Measurements from ENCODE around the gene CACNA1D.

The CACNA1D gene

DNA sequence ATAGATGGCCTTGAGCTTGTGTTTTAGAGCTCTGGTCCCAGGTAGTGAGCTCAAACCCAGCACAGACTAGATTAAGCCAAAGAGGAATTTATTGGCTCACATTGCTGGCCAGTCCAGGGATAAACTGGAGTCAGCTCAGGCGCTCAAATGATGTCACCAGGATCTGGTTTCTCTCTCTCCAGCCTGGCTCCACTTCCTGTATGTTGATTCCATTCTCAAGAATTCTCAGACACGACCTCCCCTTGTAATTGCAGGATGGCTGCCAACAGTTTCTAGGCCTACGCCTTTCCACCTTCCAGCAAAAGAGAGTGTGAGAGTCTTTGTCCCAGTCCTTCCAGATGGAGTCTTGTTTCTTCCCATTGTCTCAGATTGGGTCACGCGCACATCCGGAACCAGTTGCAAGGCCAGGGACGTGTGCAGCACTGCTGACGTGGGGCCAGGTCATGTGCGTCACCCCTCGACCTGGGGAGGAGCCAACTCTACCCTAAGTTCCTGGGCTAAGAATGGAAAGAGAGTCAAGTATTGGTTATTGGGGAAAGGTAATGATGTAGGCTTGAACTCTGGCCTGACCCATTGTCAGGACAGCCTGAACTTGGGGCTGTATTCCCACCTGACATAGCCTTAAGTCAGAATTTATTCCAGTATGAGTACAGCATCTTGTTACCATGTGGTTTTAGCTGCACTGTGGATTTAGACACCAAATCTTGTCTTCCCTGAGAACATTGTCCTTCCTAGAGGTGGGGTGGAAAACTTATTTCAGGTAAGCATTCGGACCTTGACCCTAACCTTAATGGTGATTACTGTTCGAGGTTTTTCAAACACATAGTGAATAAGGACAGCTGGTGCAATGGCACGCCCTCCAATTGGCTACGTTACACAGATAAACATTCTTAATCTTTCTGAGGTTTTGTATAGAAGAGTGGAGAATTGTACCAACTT is 31.6 kb downstream of the CACNA1D start:
- FAIRE-seq: no peak
- no peak for DNase-seq (ENCODE audit: insufficient read length, low spot score)
- TF ChIP-seq, protein P1, sequence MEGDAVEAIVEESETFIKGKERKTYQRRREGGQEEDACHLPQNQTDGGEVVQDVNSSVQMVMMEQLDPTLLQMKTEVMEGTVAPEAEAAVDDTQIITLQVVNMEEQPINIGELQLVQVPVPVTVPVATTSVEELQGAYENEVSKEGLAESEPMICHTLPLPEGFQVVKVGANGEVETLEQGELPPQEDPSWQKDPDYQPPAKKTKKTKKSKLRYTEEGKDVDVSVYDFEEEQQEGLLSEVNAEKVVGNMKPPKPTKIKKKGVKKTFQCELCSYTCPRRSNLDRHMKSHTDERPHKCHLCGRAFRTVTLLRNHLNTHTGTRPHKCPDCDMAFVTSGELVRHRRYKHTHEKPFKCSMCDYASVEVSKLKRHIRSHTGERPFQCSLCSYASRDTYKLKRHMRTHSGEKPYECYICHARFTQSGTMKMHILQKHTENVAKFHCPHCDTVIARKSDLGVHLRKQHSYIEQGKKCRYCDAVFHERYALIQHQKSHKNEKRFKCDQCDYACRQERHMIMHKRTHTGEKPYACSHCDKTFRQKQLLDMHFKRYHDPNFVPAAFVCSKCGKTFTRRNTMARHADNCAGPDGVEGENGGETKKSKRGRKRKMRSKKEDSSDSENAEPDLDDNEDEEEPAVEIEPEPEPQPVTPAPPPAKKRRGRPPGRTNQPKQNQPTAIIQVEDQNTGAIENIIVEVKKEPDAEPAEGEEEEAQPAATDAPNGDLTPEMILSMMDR (IDR thresholded peaks at IDR 0.05; ENCODE audit: insufficient read depth, missing control alignments): no peak

DNA sequence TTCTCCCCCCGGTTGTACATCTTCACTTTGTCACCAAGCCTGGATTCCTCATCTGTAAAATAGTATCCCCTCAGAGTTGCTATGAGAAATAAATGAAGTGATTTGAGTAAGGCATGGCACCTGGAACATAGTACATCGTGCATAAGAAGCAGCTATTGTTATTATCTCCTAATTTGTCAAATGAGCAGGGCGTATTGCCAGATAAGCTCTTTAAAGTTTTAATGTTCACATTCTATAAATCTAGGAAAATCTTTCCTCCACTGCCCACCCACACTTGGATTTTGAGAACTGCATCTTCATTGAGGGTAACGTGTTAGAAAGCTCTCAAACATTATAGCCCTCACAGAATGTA is 32.3 kb downstream of the CACNA1D start:
- FAIRE-seq (no peak), DNase-seq (ENCODE audit: insufficient read length, low spot score) (no peak)
- TF ChIP-seq, protein P1 (IDR thresholded peaks at IDR 0.05; ENCODE audit: insufficient read depth, missing control alignments): no peak

DNA sequence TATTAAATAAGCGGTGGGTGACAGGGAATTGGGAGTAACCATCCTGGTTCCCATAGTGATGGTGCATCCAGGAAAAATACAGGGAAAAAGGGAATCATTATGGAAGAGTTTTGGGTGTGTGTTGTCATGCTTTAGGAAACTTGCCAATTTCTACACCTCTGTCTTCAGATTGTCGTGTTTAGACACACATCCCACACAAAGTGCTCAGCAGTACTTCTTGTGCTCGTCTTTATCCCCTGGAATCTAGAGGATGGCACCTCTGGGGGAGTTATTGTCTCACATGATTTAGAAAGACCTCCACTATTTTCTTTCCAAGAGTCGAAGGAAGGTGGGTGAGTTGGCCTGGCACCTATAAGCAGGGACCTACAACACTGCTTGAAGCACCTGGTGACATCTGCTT is 35.8 kb downstream of the CACNA1D start:
- no peak for DNase-seq (ENCODE audit: insufficient read length, low spot score)
- TF ChIP-seq, protein P1 (IDR thresholded peaks at IDR 0.05; ENCODE audit: insufficient read depth, missing control alignments): no peak
- FAIRE-seq: no peak

DNA sequence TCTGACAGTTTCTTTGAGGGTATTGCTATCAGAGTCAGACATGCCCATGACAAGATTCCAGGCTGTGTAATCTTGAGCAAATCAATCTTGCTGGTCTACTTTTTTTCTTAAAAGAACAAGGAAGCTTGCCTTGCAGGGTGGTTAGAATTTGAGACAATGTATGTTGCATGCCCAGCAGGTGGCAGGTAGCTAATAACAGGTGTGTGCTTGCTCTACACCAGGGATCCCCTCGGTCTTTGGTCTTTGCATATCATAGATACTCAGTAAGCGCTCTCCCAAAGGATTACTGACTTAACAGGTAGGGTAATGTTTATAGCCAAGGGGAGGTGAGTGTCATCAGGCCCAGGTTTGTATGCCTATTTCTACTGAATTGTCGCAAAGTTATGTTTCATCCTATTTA is 37.3 kb downstream of the CACNA1D start:
- FAIRE-seq (no peak), DNase-seq (ENCODE audit: insufficient read length, low spot score) (no peak)
- TF ChIP-seq, protein P1 (IDR thresholded peaks at IDR 0.05; ENCODE audit: insufficient read depth, missing control alignments): no peak

DNA sequence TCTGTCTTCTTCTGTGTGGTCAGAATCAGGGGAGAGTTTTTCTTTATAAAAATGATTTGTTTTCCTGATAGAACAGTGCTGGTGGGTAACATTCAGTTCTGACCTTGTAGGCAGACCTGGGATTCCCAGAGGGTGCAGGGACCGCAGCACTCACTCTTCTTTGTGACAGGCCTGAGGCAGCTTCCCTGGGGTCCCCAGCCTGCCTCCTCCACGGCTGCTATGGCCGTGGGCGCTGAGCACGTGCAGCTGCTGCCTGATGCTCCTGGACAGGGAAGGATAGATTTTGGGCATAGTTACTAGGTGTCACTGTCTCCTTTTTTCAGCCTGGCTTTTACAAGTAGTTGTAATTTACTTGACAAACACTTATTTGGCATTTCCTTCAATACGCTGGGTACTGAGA is 39.1 kb downstream of the CACNA1D start:
- DNase-seq (ENCODE audit: insufficient read length, low spot score) (no peak), FAIRE-seq (no peak)
- TF ChIP-seq, protein P1 (IDR thresholded peaks at IDR 0.05; ENCODE audit: insufficient read depth, missing control alignments): no peak

DNA sequence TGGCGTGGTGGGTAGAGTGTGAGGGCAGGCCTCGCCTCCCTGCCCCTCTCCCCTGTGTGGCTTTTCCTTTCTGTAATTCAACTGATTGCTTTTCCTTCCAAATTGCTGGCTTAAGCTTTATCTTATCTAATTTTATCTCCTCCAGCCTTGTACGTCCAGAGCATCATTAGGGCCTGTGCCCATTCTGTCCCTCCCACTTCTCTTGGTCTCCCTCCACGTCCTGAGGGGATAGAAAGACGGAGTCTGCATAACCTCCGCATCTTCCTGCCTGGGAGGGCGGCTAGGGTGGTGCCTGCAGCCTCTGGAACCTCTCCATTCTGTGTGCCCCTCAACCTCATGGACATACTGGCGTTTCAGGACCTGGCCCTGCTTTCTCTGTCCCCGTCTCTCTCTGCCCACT is 39.8 kb downstream of the CACNA1D start:
- no peak for FAIRE-seq
- no peak for DNase-seq (ENCODE audit: insufficient read length, low spot score)
- TF ChIP-seq, protein P1 (IDR thresholded peaks at IDR 0.05; ENCODE audit: insufficient read depth, missing control alignments): no peak

DNA sequence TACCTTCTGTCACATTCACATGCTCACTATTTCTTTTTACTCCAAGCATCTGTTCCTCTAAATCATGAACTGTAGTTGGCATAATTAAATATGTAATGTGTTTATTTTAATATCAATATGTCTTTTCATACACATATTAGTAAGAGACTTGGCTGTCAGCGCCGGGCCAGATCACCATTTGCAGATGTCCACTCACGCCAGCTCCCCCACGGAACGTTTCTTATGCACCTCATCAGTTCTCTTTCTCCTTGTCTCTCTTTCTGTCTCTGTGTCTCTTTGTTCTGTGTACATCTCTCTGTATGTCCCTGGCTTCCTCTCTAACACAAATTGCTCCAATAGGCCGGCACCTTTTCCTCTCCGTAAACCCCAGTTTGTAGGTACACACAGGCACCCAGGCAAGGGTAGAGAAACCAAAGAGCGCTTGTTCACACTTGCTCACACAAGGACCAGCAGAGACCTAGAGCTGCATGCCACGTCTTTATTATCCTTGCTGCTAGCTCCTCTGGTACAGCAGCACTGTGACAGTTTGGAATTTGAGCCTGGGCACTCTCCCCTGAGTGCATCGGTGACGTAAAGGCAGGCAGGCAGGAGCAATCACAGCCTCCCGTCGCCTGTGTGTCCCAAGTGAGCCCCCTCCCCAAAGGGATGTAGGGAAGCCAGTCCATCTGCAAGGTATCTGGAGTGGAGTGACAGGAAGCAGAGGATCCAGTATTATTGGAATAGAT is 40.4 kb downstream of the CACNA1D start:
- TF ChIP-seq, protein P1 (IDR thresholded peaks at IDR 0.05; ENCODE audit: insufficient read depth, missing control alignments): no peak
- DNase-seq (ENCODE audit: insufficient read length, low spot score) (no peak), FAIRE-seq (no peak)

Data from D721Med (cell line).